NCI-H187 (cell line): ENCODE data around the gene UBE2G2.

Experiments used
- DNase-seq, 2 experiments: peaks; one replicate each; lab custom pipeline; 2025; lab: John Stamatoyannopoulos, UW

UBE2G2 gene

DNA sequence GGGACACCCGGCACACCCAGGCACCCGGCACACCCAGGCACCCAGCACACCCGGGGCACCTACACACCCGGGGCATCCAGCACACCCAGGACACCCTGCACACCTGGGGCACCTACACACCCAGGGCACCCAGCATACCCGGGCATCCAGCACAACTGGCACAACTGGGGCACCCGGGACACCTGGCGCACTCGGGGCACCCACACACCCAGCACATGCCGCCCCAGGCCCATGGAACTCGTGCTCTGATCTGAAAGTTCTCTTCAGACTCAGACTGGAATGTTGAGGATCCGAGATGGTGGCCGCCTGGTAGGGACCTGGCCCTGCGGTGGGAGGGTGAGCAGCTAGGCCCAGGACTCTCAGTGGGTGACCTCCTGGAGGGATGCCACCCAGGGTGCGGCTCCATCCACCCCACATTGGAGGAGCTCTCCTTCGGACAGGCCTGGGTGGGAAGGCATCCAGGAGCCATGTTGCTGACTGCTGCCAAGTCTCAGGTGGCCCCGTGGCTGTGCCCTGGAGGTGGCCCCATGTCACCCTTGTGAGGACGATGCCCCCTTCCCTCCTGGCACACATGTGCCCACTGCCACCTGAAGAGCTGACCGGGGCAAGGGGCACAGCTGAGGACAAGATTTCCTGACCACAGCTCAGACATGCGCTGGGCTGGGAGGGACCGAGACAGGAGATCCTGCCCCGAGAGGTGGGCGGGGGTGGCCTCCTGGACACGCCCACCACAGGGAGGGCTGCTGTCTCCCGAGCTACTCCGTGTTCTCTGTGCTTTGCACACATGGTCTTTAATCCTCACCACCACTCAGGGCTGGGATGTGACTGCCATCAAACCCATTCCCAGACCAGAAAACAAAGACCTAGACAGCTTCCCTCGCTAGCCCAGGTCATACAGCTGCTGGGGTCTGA, 37.0 kb downstream of the UBE2G2 start:
- no peak for DNase-seq

DNA sequence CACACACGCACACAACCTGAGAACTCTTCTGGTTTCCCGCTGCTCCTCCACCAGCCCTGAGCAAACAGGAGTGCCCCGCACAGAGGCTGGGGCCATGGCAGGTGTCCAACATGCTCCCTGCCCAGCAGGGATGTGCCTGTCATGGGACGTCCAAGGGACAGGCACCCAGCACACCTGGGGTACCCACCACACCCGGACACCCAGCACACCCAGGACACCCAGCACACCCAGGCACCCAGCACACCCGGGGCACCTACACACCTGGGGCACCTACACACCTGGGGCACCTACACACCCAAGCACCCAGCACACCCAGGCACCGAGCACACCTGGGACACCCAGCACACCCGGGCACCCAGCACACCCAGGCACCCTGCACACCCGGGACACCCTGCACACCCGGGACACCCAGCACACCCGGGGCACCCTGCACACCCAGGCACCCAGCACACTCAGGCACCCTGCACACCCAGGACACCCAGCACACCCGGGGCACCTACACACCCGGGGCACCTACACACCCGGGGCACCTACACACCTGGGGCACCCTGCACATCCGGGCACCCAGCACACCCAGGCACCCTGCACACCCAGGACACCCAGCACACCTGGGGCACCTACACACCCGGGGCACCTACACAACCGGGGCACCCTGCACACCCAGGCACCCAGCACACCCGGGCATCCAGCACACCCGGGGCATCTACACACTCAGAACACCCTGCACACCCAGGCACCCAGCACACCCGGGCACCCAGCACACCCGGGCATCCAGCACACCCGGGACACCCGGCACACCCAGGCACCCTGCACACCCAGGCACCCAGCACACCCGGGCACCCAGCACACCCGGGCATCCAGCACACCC, 37.9 kb downstream of the UBE2G2 start:
- DNase-seq, result no peak

GRCh38 chr21:44763050-44763378, 38.6 kb downstream of the UBE2G2 start:
- DNase-seq, result no peak

- no peak for DNase-seq
Observed at GRCh38 chr21:44762221-44763049, 39.2 kb downstream of the UBE2G2 start.

GRCh38 chr21:44761747-44762208, 39.8 kb downstream of the UBE2G2 start:
- DNase-seq, result peak in 1 of 2 experiments; percentile 49

- DNase-seq, result peak; percentile 46 to 70
Observed at GRCh38 chr21:44761011-44761729, 40.5 kb downstream of the UBE2G2 start.

DNA sequence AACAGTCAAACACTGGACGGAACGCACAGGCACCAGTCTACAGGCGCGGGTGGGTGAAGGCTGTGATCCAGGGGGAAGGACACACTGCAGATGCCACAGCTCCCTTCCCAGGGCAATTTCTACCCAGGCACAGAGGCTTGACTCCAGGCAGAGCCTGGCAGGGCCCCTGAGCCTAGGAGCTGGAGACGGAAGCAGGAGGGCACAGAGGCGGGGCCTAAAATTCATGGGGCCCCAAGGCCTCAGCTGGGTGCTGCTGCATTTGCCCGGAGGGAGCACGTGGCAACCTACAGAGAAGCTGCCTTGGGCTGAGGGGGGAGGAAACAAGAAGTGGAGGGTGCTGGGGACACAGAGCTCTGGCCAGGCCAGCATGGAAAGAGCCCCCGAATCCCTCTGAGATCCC, 41.2 kb downstream of the UBE2G2 start:
- no peak for DNase-seq

DNA sequence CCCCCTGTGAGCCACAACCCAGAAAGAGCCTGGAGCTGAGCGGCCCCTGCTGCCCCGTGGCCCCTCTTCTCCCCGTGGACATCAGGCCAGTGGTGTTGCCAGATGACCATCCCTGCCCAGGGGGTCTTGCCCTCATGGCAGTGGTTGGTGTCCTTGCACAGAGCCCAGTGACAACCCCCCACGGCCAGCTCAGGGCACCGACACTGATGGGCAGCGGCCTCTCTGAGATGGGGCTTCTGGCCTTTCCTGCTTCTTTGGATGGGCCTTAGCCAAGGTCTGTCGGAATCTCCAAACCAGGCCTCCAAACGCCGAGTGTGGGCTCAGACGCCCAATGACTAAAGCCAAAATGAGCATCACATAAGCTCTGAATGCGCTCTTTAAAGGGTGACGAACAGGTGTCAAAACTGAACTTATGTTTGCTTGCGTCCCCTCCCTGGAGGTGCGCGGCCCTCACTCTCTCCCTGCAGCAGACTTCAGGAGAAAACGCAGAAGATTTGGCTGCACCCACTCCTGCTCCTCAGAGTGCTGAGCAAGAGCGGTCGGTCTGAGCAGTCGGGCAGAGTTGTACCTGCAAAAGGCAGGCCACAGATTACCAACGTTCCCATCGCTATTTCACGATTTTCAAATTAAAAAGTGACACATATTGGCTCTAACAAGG, 41.9 kb downstream of the UBE2G2 start:
- DNase-seq, result no peak

- no peak for DNase-seq
Observed at GRCh38 chr21:44758781-44759627, 42.6 kb downstream of the UBE2G2 start.

- DNase-seq, result no peak
Observed at GRCh38 chr21:44758141-44758561, 43.5 kb downstream of the UBE2G2 start.

DNA sequence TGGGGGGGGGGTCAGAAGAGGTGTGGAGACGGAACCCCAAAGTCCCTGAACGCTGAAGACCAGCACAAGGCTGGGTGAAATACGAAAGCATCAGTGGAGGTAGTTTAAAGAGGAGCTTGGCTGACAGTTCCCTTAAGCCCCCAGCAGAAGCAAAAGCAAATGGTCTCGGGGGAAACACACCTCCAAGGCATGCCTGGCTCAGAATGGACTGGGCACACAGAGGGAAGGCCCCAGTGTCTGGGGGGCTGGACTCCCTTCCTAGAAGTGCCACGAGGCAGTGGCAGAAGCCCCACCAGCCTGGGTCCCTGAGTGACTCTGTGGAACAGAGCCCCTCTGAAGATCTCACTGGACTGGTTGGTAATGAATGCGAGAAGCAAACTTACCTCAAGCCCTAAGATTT, 43.9 kb downstream of the UBE2G2 start:
- DNase-seq, result no peak

DNA sequence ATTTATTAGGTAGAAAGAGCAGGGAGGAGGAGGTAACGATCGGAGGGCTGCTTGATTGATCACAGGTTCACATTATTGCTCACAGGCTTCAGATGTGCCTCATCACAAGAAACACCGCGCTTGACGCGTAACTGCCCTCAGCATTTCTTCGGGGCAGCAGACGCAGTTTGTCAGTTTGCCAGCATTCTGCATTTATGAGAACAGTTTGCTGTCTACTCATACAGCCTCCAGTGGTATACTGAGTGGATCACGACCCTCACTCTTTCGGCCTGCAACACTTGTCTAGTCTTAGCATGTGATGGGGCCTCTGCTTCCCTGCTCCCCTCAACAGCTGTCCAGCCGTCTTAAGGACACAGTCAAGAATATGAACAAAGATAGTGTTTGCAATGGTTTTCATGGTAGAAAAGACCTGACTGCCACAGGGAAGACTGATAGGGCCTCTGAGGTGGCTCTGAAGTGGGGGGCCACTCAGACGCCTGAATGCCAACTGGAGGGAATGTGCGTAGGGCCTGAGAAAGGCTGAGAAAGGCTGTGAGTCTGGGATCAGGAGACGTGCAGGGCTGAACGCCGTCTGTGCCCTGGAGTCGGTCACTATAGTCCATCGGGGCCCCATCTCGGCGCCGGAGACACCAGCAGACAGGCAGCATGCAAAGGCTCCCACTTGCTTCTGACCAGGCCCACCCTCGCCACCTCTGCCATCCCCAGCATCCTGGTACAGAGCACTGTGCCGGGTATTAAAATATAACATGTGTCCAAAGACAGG, 45.0 kb downstream of the UBE2G2 start:
- no peak for DNase-seq

- no peak for DNase-seq
Observed at GRCh38 chr21:44755227-44755626, 46.4 kb downstream of the UBE2G2 start.

DNA sequence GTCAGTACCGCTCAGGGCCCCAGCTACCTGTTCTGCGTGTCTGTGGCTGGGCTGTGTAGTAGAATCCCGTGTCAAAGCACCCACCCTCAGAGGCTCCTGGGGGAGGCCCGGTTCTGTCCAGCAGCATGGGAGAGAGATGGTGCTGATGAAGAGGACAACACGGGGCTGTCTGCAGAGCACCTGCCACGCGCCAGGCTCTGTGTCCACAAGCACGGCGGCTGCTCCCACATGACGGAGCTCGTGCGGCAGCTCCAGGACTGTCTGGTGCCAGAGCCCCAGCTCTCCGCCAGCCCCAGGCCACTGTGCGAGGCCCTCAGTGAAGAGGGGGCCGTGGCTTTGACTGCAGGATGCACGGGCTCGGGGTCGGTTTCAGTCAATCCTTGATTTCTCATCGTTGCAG, 48.3 kb downstream of the UBE2G2 start:
- no peak for DNase-seq

DNA sequence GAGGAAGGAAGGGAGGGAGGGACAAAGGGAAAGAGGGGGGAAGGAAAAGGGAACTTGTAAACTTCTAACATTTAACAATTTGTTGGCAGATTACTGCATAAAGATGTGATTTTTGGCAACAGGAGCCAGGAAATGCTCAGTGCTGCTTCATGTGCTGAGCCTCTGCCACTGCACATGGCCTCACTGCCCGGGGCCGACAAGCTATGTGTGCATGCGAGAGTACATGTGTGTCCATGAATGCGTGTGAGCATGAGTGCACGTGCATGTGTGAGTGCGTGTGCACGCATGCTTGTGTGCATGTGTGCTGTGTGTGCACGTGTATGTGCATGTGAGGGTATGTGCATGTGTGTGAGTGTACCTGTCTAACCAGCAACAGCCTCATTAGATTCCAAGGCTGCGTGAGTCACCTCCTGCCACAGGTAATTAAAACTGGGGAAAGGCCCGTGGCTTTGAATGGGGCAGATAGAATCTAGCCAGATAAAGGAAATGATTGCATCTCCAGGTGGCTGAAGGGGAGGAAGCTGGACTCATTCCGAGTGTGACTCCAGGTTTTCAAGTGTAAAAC, 48.9 kb downstream of the UBE2G2 start:
- no peak for DNase-seq

- no peak for DNase-seq
Observed at GRCh38 chr21:44751799-44752636, 49.6 kb downstream of the UBE2G2 start.

GRCh38 chr21:44751186-44751798, 50.3 kb downstream of the UBE2G2 start:
- DNase-seq, result no peak

DNA sequence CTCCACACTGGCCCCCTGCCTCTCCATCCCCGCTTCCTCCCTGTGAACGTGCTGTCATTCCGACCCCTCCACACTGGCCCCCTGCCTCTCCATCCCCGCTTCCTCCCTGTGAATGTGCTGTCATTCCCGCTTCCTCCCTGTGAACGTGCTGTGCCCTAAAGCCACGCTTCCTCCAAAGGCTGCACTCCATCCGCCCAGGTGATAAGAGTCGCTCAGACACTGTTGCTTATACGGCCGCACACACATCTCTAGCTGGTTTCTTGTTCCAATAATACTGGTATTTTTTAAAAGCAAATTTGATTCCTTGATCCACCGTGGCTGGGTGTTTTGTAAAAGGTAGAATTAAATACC, 51.0 kb downstream of the UBE2G2 start:
- no peak for DNase-seq
